K562 (cell line): ENCODE results near the gene COL4A6. TPM values are rescaled to one million over a fixed set of nuclear protein-coding genes. Genes with fewer than 3 reads are reported as not detected.
A peak's percentile ranks its signal among the peaks of the same experiment; 100 is the strongest.

Source experiments
- ATAC-seq: fragments of 200-7000 bp; cut with Tn5 transposase; 3 replicates; pipeline ENCODE4 v1.9.1; 2020; ENCODE audit warnings: moderate library complexity
- BruUV-seq: library from RNA; stranded (reverse); fragments of 400-500 nt; replicated peaks from 2 replicates; lab custom pipeline; 2021; lab: Mats Ljungman, UMichigan
- CTCF ChIA-PET: fragments of 300-600 bp; formaldehyde crosslinking; extraction: SDS; loops from one replicate; lab custom pipeline; 2021; ENCODE audit warnings: low intra/inter-chr PET ratio; lab: Yijun Ruan, JAX
- POLR2A ChIA-PET: fragments of 300-600, 350-650 bp; sonication (Branson Sonifier 250); formaldehyde crosslinking; extraction: SDS; loops from one replicate; lab custom pipeline; 2021; ENCODE audit warnings: antibody characterized with exemption, inconsistent platforms; lab: Yijun Ruan, JAX
- DNase-seq, 4 experiments: peaks; one replicate each; pipeline versions ENCODE4 v3.0.0 to v3.0.0-alpha.2; 2011 to 2018; ENCODE audit warnings: low spot score in 3 of 4, mixed read lengths in 3 of 4; ENCODE audit errors: extremely low read depth in 1 of 4
- FAIRE-seq: peaks from 2 replicates; lab custom pipeline; 2011; peaks lifted over from hg19 to GRCh38; lab: Jason Lieb, UNC
- H2AFZ ChIP-seq: 2 replicates; pipeline ENCODE4 v1.6.0; 2011; ENCODE audit warnings: low read depth, low read length, control low read depth, inconsistent platforms
- H3K27ac ChIP-seq: fragments of 200-600 bp; 3 replicates; pipeline ENCODE4 v1.8.0; 2011; ENCODE audit warnings: low read depth, mild to moderate bottlenecking, control low read depth, inconsistent platforms, low read length, moderate library complexity, mixed read lengths; ENCODE audit errors: extremely low read depth
- H3K27me3 ChIP-seq, 2 experiments: fragments of 300-600 bp in 1 of 2; 2 replicates in 1 of 2; 3 replicates in 1 of 2; pipeline versions ENCODE4 v1.6.0 to v1.8.0; 2011; ENCODE audit warnings: inconsistent platforms in 2 of 2, low read length in 2 of 2, mild to moderate bottlenecking in 1 of 2, mixed read lengths in 1 of 2, moderate library complexity in 1 of 2; ENCODE audit not compliant: control insufficient read depth in 2 of 2, insufficient read depth in 2 of 2
- H3K36me3 ChIP-seq: fragments of 300-600 bp; 3 replicates; pipeline ENCODE4 v1.8.0; 2011; ENCODE audit warnings: mild to moderate bottlenecking, low read length, inconsistent platforms; ENCODE audit not compliant: control insufficient read depth, insufficient read depth
- H3K4me1 ChIP-seq, 2 experiments: fragments of 200-600 bp in 1 of 2; replicated peaks in 1 of 2; 2 replicates in 1 of 2; 3 replicates in 1 of 2; pipeline versions ENCODE4 v1.5.1 to v1.8.0; 2011; ENCODE audit warnings: inconsistent platforms in 2 of 2, low read length in 2 of 2, mild to moderate bottlenecking in 1 of 2, mixed read lengths in 1 of 2, moderate library complexity in 1 of 2; ENCODE audit not compliant: control insufficient read depth in 2 of 2, insufficient read depth in 2 of 2
- H3K4me2 ChIP-seq: 2 replicates; pipeline ENCODE4 v1.6.1; 2011; ENCODE audit warnings: low read length, control low read depth, inconsistent platforms, mixed read lengths; ENCODE audit not compliant: insufficient read depth
- H3K4me3 ChIP-seq: fragments of 200-600 bp; sonication (generic), shearing (Covaris generic); 2 replicates; pipeline ENCODE4 v1.5.1; 2016; ENCODE audit warnings: control low read depth, inconsistent platforms
- H3K79me2 ChIP-seq: fragments of 200-600 bp; 3 replicates; pipeline ENCODE4 v1.8.0; 2011; ENCODE audit warnings: low read length, inconsistent platforms; ENCODE audit not compliant: control insufficient read depth, insufficient read depth
- H3K9ac ChIP-seq, 2 experiments: 2 replicates each; pipeline versions ENCODE4 v1.6.0 to v1.6.1; 2011; ENCODE audit warnings: low read depth in 2 of 2, low read length in 2 of 2, control low read depth in 1 of 2, inconsistent platforms in 1 of 2, mild to moderate bottlenecking in 1 of 2, mixed read lengths in 1 of 2; ENCODE audit not compliant: insufficient read depth in 1 of 2
- H3K9me1 ChIP-seq: one replicate; pipeline ENCODE4 v1.6.0; 2011; ENCODE audit warnings: inconsistent platforms, mild to moderate bottlenecking, low read length, moderate library complexity; ENCODE audit not compliant: control insufficient read depth, insufficient read depth
- H3K9me3 ChIP-seq: replicated peaks from 2 replicates; pipeline ENCODE4 v1.5.1; 2011; ENCODE audit warnings: low read depth, low read length, inconsistent platforms; ENCODE audit not compliant: control insufficient read depth, insufficient read depth
- H4K20me1 ChIP-seq: replicated peaks from 2 replicates; pipeline ENCODE4 v1.6.1; 2011; ENCODE audit warnings: low read length, inconsistent platforms, mixed read lengths; ENCODE audit not compliant: control insufficient read depth, insufficient read depth
- CTCF ChIP-seq, 3 experiments: IDR thresholded peaks in 2 of 3; conservative IDR thresholded peaks in 1 of 3; 2 replicates each; pipeline ENCODE4 v1.5.1; 2011 to 2012; ENCODE audit warnings: low read length in 3 of 3, mild to moderate bottlenecking in 3 of 3, control low read depth in 2 of 3, improper control_type of control experiment in 1 of 3, inconsistent platforms in 1 of 3, low read depth in 1 of 3, mixed read lengths in 1 of 3, moderate library complexity in 1 of 3; ENCODE audit not compliant: insufficient read depth in 2 of 3
- DIDO1 ChIP-seq: fragments of 450-650 bp; IDR thresholded peaks from 2 replicates; pipeline ENCODE4 v1.6.1; 2016; ENCODE audit warnings: low read depth, missing biosample characterization, missing genetic modification characterization
- EGR1 ChIP-seq: fragments of 450-650 bp; conservative IDR thresholded peaks from 2 replicates; pipeline ENCODE4 v1.6.1; 2017; ENCODE audit warnings: mild to moderate bottlenecking
- RAD21 ChIP-seq, 2 experiments: fragments of 250-450 bp in 1 of 2; fragments of 450-650 bp in 1 of 2; sonication (Bioruptor Pico) in 1 of 2; formaldehyde crosslinking in 1 of 2; IDR thresholded peaks in 1 of 2; conservative IDR thresholded peaks in 1 of 2; 2 replicates each; pipeline versions ENCODE4 v1.4.0 to v1.8.0; 2020 to 2022; ENCODE audit warnings: mild to moderate bottlenecking in 2 of 2, moderate library complexity in 1 of 2
- SPI1 ChIP-seq: IDR thresholded peaks from 2 replicates; pipeline ENCODE4 v1.6.1; 2011; ENCODE audit warnings: low read depth, low read length, control low read depth, borderline replicate concordance
- WGBS: fragments of 100-300 bp; shearing (Covaris generic); methylation state at CpG from one replicate; pipeline ENCODE4 v1.1.6; 2016; ENCODE audit warnings: low coverage, mixed read lengths; ENCODE audit not compliant: insufficient coverage; ENCODE audit errors: missing lambda C conversion rate; 5-methylcytosine and 5-hydroxymethylcytosine counted together
- in situ Hi-C: fragments of 300-500 bp; cut with MboI; formaldehyde crosslinking; loops from 4 replicates; pipeline ENCODE4 v1.15.0; 2018; ENCODE audit warnings: inconsistent platforms, mixed read lengths
- intact Hi-C: fragments of 100-400 bp; cut with micrococcal nuclease; formaldehyde crosslinking; loops from 2 replicates; pipeline ENCODE4 v1.14.2; 2022
- polyA plus RNA-seq, 8 experiments: library from polyadenylated mRNA; depleted of rRNA in 4 of 8; stranded (reverse) in 5 of 8; unstranded in 3 of 8; fragments of >200 nt; fragmentation: Nextera tagmentation in 2 of 8; fragmentation: Illumina TruSeq in 1 of 8; extraction: Ambion mirVana in 2 of 8; extraction: Trizol in 1 of 8; gene quantifications; 2 replicates each; pipeline versions ENCODE4 v1.2.1 to v1.2.3, GENCODE V29; 2011 to 2014; ENCODE audit warnings: inconsistent platforms in 1 of 8, missing spikeins in 1 of 8
- total RNA-seq, 7 experiments: library from RNA; depleted of rRNA in 6 of 7; stranded (reverse); fragments of >200 nt in 6 of 7; fragmentation: Illumina TruSeq in 2 of 7; extraction: Trizol in 2 of 7; gene quantifications; 2 replicates each; pipeline versions ENCODE4 v1.2.1 to v1.2.3, GENCODE V29; 2011 to 2021; ENCODE audit warnings: low replicate concordance in 1 of 7
- TF ChIP-seq, protein P1 (sequence below), 2 experiments: fragments of 450-650 bp; formaldehyde crosslinking in 1 of 2; IDR thresholded peaks; 2 replicates each; pipeline versions ENCODE4 v1.4.0 to v1.6.1; 2014 to 2020; ENCODE audit warnings: mild to moderate bottlenecking in 2 of 2, borderline replicate concordance in 1 of 2, low read depth in 1 of 2

COL4A6 gene
- total and polyA plus RNA-seq, 9 of the 15 experiments (the other 6 are each of a cell fraction or from before 2014, with no cell fraction given) = 0.02 to 0.05 TPM; not detected in 7

DNA sequence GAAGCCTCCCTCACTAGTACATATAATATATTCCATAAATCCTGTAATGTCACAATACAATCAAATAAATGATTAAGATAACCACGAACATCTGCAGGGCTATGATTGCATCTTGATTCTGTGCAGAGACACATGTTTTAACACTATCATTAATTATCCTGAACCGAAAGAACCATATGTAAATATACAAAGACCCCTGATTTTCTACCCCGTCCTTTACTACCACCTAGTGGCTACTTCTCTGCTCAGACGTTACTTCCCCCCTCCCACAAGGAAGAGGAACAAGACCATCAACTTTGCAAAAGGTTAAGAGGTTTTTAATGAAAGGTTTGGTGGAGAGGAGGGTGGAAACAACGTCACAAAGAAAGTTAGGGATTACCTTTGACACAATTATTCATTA is 134.0 kb downstream of the COL4A6 start:
- BruUV-seq = no TSS peak
- no peak overlapping the region for H3K9ac ChIP-seq
- TF ChIP-seq RAD21 (CRISPR knock-in tag; conservative IDR thresholded peaks at IDR 0.05 in 1 of 2, IDR thresholded peaks at IDR 0.05 in 1 of 2) = peak in 1 of 2 experiments; percentile 53; a peak in 2 of 4 replicates
- TF ChIP-seq SPI1 = peak; percentile 45; the same call in 1 of the 2 replicates
- peak; percentile 29 to 52 (median 47); a peak in 5 of 6 replicates for TF ChIP-seq CTCF (IDR thresholded peaks at IDR 0.05 in 2 of 3, conservative IDR thresholded peaks at IDR 0.05 in 1 of 3; ENCODE audit: insufficient read depth in 2 of 3, low read depth in 1 of 3, low read length in 3 of 3)
- TF ChIP-seq, protein P1, sequence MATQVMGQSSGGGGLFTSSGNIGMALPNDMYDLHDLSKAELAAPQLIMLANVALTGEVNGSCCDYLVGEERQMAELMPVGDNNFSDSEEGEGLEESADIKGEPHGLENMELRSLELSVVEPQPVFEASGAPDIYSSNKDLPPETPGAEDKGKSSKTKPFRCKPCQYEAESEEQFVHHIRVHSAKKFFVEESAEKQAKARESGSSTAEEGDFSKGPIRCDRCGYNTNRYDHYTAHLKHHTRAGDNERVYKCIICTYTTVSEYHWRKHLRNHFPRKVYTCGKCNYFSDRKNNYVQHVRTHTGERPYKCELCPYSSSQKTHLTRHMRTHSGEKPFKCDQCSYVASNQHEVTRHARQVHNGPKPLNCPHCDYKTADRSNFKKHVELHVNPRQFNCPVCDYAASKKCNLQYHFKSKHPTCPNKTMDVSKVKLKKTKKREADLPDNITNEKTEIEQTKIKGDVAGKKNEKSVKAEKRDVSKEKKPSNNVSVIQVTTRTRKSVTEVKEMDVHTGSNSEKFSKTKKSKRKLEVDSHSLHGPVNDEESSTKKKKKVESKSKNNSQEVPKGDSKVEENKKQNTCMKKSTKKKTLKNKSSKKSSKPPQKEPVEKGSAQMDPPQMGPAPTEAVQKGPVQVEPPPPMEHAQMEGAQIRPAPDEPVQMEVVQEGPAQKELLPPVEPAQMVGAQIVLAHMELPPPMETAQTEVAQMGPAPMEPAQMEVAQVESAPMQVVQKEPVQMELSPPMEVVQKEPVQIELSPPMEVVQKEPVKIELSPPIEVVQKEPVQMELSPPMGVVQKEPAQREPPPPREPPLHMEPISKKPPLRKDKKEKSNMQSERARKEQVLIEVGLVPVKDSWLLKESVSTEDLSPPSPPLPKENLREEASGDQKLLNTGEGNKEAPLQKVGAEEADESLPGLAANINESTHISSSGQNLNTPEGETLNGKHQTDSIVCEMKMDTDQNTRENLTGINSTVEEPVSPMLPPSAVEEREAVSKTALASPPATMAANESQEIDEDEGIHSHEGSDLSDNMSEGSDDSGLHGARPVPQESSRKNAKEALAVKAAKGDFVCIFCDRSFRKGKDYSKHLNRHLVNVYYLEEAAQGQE (IDR thresholded peaks at IDR 0.05; ENCODE audit: borderline replicate concordance) = peak; percentile 13; the same call in 1 of the 2 replicates
- TF ChIP-seq, protein P1 (CRISPR knock-in tag; IDR thresholded peaks at IDR 0.05; ENCODE audit: low read depth) = no peak
- no peak for TF ChIP-seq DIDO1 (tag)
- TF ChIP-seq EGR1 = no peak
- no peaks in the 10 kb centered on the region for H3K36me3 ChIP-seq
- intact Hi-C loops = loop anchor here (1.0 to 5.0 kb wide), 2 partner anchors 82 to 105 kb away; no protein-coding TSS in a partner anchor
- DNase-seq (peak; percentile 13 to 21 (median 16)), FAIRE-seq (no peak), ATAC-seq (peak; percentile 63; the same call in 2 of the 3 replicates)
- H3K4me1 ChIP-seq = no peaks in the 10 kb centered on the region
- H4K20me1 ChIP-seq = no peaks in the 10 kb centered on the region
- no peak overlapping the region for H3K4me2 ChIP-seq
- POLR2A ChIA-PET = no interaction called here
- H3K4me3 ChIP-seq = no peak overlapping the region
- H3K27ac ChIP-seq = no peak overlapping the region
- CTCF ChIA-PET = interaction anchor here (1.5 kb wide), 1 partner anchor 105 kb away, joined by 3 read pairs; no protein-coding TSS in a partner anchor
- H2AFZ ChIP-seq = no peak overlapping the region
- H3K9me3 ChIP-seq = no peaks in the 10 kb centered on the region
- no peaks in the 10 kb centered on the region for H3K27me3 ChIP-seq
- no peaks in the 10 kb centered on the region for H3K79me2 ChIP-seq
- no peaks in the 10 kb centered on the region for H3K9me1 ChIP-seq
- in situ Hi-C loops = no loop called here
- WGBS = 0% methylated on average over 5 of the region's 5 CpGs
